Measurements from ENCODE around the gene OLA1.

Gene OLA1

DNA sequence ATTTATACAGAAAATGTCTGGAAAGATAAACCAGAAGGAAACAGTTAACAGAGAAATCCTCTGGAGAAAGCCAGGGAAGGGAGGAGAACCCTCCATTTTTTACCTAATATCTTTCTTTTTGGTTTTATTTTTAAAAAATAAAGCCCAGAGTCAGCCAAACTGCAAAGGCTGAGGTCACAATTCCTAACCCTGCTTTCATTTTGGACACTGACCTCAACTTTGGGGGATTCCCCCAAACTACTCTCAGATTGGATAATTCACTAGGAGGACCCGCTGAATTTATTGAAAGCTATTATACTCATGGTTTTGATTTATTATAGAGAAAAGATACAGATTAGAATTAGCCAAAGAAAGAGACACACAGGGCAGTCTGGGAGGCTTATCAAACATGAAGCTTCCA, 189.9 kb downstream of the OLA1 start:
- DNase-seq = no peak

GRCh38 chr2:174058026-174058425, 190.3 kb downstream of the OLA1 start:
- DNase-seq = no peak

DNA sequence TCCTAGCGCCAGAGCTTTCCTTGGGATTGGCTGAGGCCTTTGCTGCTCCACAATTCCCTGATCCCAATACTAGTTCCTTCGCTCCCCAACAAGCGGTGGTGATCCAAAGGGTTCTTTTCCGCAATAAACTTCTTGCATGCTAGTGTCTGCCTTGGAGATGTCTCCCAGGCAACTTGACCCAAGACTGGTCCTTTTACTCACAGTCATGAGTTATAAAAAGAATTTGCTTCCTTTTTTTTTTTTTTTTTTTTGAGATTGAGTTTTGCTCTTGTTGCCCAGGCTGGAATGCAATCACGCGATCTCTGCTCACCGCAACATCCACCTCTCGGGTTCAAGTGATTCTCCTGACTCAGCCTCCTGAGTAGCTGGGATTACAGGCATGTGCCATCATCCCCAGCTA, 193.4 kb downstream of the OLA1 start:
- no peak for DNase-seq

DNA sequence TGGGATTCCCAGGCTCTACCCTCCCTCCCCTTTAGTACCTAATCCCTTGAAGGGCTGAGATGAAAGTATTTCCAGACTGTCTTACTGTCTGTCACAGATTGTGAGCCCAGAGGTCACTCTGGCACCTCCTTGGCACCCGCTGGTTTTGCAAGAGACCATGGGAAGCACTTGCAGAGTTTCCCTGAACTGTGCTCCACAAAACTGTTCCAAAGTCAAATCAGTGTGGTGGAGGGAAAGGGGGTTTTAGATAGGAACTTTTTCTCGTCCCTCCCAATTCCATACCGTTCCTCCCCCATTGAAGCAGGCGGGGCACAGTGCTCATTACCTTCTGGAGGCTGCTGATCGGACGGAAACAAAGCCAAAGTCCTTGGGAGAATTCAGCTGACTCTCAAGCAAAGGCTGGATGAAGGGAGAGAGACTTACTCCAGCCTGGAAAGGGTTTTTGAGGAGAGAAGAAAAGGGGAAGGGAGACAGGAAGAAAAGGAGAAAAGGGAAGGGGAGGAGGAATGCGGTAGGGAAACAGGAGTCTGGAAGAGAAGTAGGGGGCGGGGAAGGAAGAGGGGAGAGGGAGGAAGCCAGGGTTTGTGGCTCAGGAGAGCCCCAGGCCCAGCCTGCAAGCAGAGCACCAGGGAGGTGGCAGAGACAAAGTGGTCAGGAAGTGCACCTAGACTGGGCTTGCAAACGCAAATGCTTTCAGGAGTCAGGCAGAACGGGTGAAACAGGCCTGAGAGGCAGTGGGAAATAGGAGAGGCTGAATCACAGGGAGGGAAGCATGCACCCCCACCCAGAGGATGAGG, 194.8 kb downstream of the OLA1 start:
- DNase-seq = no peak

DNA sequence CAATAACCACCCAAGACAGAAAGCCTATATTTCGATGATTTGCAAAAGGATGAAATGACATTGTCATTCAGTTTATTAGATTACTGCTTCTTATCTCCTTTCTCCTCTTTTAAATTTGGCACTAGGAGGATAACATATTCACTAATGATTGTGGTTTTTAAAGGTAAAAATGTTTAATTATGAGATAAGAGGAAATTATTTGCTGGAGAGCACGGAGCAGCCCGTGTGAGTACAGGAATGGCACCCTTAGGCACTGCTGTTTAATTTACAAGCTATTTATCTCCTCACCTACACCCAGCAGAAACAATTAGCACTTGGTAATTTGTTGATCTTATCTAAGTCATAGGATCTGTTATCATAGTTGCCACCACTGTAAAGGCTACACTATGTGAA, 195.8 kb downstream of the OLA1 start:
- DNase-seq = no peak

GRCh38 chr2:174051741-174052583, 196.4 kb downstream of the OLA1 start:
- DNase-seq = no peak

GRCh38 chr2:174051068-174051467, 197.3 kb downstream of the OLA1 start:
- DNase-seq = no peak

DNA sequence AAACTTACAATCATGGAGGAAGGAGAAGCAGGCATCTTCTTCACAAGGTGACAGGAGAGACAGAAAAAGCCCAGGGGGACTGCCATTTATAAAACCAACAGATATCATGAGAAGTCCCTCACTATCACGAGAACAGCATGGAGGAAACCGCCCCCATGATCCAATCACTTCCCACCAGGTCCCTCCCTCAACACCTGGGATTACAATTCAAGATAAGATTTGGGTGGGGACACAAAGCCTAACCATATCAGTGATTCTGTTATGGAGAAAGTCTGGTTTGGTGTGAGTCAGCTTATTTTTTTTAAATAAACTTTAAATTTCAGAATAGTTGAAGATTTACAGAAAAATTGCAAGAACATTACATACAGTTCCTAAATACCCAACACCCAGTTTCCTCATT, 198.4 kb downstream of the OLA1 start:
- no peak for DNase-seq

- no peak for DNase-seq
Observed at GRCh38 chr2:174048243-174048642, 200.1 kb downstream of the OLA1 start.

- DNase-seq = no peak
Observed at GRCh38 chr2:174047746-174048145, 200.6 kb downstream of the OLA1 start.

DNA sequence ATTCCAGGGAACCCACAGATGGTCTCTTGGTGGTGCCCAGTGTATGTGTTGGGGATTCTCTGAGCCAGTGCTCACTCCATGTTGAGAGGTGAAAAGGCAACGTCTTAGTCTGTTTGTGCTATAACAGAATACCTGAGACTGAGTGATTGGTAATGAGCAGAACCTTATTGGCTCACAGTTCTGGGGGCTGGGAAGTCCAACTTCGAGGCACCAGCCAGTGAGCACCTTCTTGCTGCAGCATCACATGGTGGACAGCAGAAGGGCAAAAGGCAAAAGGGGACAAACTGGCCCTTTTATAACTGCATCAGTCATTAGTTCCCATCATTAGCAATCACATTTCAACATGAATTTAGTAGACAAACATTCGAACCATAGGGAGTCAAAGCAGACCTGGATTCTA, 202.2 kb downstream of the OLA1 start:
- no peak for DNase-seq

- DNase-seq = no peak
Observed at GRCh38 chr2:174044556-174044955, 203.8 kb downstream of the OLA1 start.

DNA sequence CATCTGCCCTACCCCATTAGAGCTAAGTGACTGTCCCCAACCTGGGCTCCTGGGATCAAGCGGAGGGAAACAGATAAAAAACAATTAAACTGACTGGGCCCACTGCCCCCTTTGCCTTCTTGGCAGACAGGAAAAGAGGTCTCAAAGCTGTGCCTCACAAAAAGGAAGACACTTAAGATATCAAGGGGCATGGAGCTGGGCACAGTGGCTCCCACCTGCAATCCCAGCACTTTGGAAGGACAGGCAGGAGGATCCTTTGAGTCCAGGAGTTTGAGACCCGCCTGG, 208.0 kb downstream of the OLA1 start:
- DNase-seq = no peak

DNA sequence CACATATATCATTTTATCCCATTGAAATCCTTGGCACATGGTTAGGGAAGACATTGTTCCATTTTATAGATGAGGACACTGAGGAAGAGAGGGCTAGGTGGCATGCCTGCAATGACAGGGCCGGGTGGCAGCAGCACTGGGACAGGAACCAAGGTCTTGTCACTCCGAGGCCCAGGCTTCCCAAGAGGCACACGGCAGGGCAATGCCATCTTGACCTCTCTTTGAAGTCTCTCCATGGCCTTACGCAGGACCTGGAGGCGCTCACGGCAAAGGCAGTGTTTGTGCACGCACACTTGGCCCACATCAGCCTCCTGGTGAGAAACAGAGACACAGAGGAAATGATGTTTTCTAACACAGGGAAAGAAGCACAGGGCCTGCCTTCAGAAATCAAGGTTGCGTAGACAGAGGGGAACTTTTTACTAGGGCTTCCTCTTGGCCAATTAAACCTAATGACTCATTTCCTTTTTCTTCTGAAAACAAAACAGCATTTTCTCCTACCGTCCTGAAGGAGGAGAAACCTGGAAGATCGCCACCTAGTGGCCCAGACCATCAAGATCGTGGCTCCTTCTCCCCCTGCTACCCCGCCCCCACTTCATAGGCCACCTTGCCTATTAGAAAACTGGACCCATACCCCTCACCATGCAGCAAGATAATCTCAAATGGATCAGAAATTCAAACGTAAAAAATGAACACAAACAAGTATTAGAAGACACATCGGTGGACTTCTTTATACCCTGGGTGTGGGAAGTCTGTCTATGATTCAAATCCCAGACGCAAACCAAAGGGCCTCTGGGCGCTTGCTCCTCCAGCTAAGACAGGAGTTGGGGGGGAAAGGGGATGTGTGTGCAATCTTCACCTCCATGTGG, 208.5 kb downstream of the OLA1 start:
- no peak for DNase-seq

DNA sequence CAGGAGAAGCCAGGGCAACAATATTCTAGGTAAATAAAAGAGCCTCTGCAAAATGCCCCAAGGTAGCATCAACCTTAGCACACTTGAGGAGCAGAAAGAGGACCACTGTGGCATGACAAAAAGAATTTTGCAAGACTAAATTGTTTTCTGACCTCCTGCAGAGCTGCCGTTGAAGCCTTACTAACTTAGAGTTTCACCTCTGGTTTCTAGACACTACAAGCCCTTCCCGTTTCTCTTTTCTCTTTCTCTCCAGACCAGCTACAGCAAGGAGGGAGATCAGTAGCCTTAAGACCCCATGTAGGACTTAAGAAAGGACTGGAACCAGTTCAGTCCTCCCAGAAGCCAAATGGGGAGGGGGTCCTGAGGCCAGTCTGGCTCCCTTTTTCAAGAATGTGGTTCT, 209.9 kb downstream of the OLA1 start:
- DNase-seq = no peak

DNA sequence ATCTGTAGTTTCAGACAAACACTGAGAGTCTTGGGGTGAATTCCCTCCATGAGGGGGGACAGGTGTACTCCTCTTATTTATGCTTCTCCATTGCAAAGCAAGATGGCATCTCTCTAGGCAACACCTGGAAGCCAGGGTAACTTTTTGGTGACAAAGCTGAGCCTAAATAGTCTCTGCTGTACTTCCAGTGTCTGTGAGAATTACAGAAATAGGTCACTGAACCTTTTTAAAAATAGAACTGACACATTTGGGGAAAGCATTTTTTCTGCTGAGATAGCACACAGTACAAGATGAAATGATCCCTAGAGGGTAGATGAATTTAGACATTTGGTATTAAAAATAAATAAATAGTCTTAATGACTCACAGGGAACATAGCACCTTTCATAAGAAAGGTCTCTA, 211.5 kb downstream of the OLA1 start:
- no peak for DNase-seq

DNA sequence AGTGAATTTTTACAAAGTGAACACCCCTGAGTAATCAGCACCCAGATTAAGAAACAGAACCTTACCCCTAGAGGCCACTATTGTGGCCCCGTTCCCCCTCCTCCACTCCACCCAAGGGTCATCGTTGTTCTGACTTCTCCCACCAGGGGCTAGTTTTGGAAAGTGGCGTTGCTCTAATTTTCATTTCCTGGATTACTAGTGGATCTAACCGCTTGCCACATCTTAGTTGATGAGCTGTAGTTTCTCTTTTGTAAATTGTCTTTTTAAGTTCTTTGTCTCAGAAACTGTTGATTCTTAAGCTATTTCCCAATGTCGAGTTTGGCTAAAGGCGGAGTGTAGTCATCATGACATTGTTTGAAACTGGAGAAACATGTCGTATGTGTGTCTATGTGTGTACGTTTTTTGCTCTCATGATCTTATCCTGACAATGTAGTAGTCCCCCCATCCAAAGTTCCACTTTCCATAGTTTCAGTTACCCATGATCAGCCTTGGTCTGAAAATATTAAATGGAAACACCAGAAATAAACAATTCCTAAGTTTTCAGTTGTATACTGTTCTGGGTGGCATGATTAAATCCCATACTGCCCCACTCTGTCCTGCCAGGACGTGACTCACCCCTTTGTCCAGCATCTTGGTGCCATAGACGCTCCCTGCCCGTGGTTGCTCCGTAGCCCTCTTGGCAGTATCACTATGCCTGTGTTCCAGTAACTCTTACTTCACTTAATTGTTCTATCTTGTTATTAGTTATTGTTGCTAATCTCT, 212.2 kb downstream of the OLA1 start:
- DNase-seq = no peak

GRCh38 chr2:174035117-174035635, 213.2 kb downstream of the OLA1 start:
- DNase-seq = no peak

DNA sequence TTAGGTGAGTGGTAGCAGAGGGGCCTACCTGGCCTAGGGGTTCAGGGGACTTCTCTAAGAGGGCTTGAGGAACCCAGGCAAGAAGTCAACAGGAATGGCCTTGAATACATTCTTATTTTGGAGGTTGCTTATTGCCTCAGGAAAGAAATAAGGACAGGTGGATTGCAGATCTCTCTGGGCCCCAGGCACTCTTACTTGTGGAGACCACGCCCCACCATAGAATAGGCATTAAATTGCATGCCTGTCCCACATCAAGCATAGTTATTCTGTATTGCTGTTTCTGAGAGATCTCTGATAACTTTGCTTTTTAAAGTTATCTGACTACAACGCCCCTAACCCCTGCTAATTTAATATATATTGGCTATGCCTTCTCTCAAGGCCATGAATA, 215.2 kb downstream of the OLA1 start:
- no peak for DNase-seq

GRCh38 chr2:174031226-174031625, 217.1 kb downstream of the OLA1 start:
- DNase-seq = no peak

DNA sequence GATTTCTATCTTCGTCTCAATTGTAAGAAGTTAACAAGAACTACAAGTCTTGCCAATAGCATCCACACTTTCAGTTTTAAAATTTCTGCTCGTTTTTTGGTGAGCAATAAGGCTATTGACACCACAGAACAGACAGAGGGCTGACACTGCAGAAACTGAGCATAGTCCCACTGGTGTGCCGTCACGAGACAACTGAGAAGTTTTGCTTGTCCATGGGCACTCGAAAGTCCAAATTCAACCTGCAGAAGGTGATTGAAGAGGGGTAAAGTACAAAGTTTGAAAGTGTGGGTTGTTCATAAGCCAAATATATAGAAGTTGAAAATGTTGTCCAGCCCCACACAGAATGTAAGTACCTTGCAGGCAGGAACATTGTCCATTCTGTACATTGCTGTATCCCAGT, 219.4 kb downstream of the OLA1 start:
- no peak for DNase-seq

- no peak for DNase-seq
Observed at GRCh38 chr2:174027956-174028355, 220.4 kb downstream of the OLA1 start.
